Natural killer cell (primary cell): Measurements from ENCODE around the gene CARMIL1. TPM values are rescaled to one million over a fixed set of nuclear protein-coding genes. Genes with fewer than 3 reads are reported as not detected.

Source experiments
- ATAC-seq, 3 donors: fragments of 150-1000 bp in 2 of 3; fragments of 200-7000 bp in 1 of 3; cut with Tn5 transposase; 1 replicate in 1 of 3; 2 replicates in 2 of 3; pipeline ENCODE4 v1.10.0; 2021; ENCODE audit warnings: mild to moderate bottlenecking in 2 of 3, moderate library complexity in 2 of 3
- DNase-seq, 2 donors: peaks; one replicate each; pipeline versions ENCODE4 v3.0.0 to v3.0.0-alpha.2; 2013 to 2021; ENCODE audit warnings: mixed read lengths in 1 of 2
- H3K27ac ChIP-seq: one replicate; pipeline ENCODE4 v1.5.1; 2013; ENCODE audit warnings: mild to moderate bottlenecking, low read length
- H3K27me3 ChIP-seq: one replicate; pipeline ENCODE4 v1.6.1; 2013; ENCODE audit warnings: low read length; ENCODE audit not compliant: control insufficient read depth, insufficient read depth
- H3K36me3 ChIP-seq: one replicate; pipeline ENCODE4 v1.6.1; 2013; ENCODE audit warnings: low read length; ENCODE audit not compliant: control insufficient read depth, insufficient read depth
- H3K4me1 ChIP-seq: one replicate; pipeline ENCODE4 v1.6.1; 2013; ENCODE audit warnings: low read length; ENCODE audit not compliant: control insufficient read depth, insufficient read depth
- H3K4me3 ChIP-seq: one replicate; pipeline ENCODE4 v1.5.1; 2013; ENCODE audit warnings: low read length
- H3K9me3 ChIP-seq: one replicate; pipeline ENCODE4 v1.6.1; 2013; ENCODE audit warnings: low read length; ENCODE audit not compliant: control insufficient read depth, insufficient read depth
- H3K27ac Mint-ChIP-seq, 2 donors: one replicate each; pipeline ENCODE4 v1.8.0; 2022; ENCODE audit warnings: mild to moderate bottlenecking in 2 of 2, mixed read lengths in 2 of 2, moderate library complexity in 1 of 2
- H3K27me3 Mint-ChIP-seq, 2 donors: one replicate each; pipeline ENCODE4 v1.8.0; 2022; ENCODE audit warnings: low read depth in 2 of 2, mixed read lengths in 2 of 2
- H3K36me3 Mint-ChIP-seq: one replicate; pipeline ENCODE4 v1.8.0; 2022; ENCODE audit warnings: mixed read lengths
- H3K4me1 Mint-ChIP-seq, 2 donors: one replicate each; pipeline ENCODE4 v1.8.0; 2022; ENCODE audit warnings: mixed read lengths in 2 of 2
- H3K4me3 Mint-ChIP-seq: one replicate; pipeline ENCODE4 v1.8.0; 2022; ENCODE audit warnings: mild to moderate bottlenecking, moderate library complexity, mixed read lengths
- H3K9me3 Mint-ChIP-seq, 2 donors: one replicate each; pipeline ENCODE4 v1.8.0; 2022; ENCODE audit warnings: mixed read lengths in 2 of 2
- CTCF ChIP-seq: fragments of 200-600 bp; IDR thresholded peaks from one replicate; pipeline ENCODE4 v1.8.0; 2022; ENCODE audit warnings: antibody characterized with exemption
- WGBS: methylation state at CpG from one replicate; pipeline ENCODE4 v1.1.7; 2013; ENCODE audit warnings: missing lambda C conversion rate; ENCODE audit not compliant: insufficient coverage; 5-methylcytosine and 5-hydroxymethylcytosine counted together
- intact Hi-C: fragments of 100-400 bp; cut with micrococcal nuclease; formaldehyde crosslinking; loops from one replicate; pipeline ENCODE4 v1.14.2; 2022
- total RNA-seq, 4 donors: library from RNA; stranded (reverse); fragments of 120-200 nt in 1 of 4; gene quantifications; one replicate each; pipeline versions ENCODE4 v1.2.3 to v1.2.4, GENCODE V29; 2013 to 2022

The CARMIL1 gene
- total RNA-seq, 3 donors from 2014 or later (not counting 1 experiment from before 2014, with no cell fraction given): 0.25 to 1.1 (median 0.35) TPM

DNA sequence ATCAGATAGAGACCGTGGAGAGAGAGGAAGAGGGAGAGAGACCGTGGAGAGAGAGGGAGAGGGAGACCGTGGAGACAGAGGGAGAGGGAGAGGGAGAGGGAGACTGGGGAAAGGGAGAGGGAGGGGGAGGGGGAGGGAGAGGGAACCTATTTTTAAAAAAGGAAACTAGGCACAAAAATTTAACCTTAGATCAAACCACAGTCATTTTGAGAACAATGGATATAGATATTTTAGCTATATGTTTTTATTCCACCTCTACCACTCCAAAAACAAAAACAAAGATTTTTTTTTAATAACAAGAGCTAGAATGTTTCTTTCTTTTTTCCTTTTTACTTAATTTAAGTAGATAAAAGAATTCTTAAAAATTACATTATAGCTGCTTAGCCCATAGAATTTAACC, 307.8 kb downstream of the CARMIL1 start:
- Mint-ChIP-seq H3K36me3 (no peaks in the 10 kb centered on the region), H3K9me3 (no peaks in the 10 kb centered on the region), H3K27me3 (peaks cover 4 to 12% of the 10 kb centered on the region in 2 donors), H3K4me3 (no peak overlapping the region), H3K4me1 (no peaks in the 10 kb centered on the region), H3K27ac (no peak overlapping the region)
- Histone ChIP-seq H3K4me3 (no peak overlapping the region), H3K4me1 (no peaks in the 10 kb centered on the region), H3K27me3 (no peaks in the 10 kb centered on the region), H3K9me3 (no peaks in the 10 kb centered on the region), H3K36me3 (no peaks in the 10 kb centered on the region), H3K27ac (no peak overlapping the region)
- intact Hi-C loops: no loop called here
- WGBS: 94% methylated on average over 2 of the region's 3 CpGs
- TF ChIP-seq CTCF: no peak
- no peak for ATAC-seq
- DNase-seq: no peak

DNA sequence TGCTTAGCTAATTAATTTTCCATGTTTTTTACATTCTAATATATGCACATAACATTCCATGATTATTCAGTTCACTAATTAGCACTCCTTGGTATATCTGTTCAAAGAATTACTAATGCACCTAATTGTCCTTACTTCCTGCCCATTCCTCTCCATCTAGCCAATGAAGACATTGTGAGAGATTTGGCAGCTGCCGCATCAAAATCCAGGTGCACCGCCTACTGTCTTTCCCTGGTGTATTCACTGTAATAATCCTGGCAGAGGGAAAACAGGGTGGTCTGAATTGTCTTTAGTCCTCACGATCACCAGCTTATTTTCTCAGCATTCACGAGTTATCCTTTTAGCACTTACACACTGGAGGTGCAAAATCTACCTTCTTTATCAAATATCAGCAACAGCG, 311.8 kb downstream of the CARMIL1 start:
- DNase-seq (no peak), ATAC-seq (no peak)
- intact Hi-C loops: no loop called here
- Histone ChIP-seq H3K9me3 (no peaks in the 10 kb centered on the region), H3K36me3 (no peaks in the 10 kb centered on the region), H3K4me1 (no peaks in the 10 kb centered on the region), H3K4me3 (no peak overlapping the region), H3K27ac (no peak overlapping the region), H3K27me3 (no peaks in the 10 kb centered on the region)
- Mint-ChIP-seq H3K4me3 (no peak overlapping the region), H3K36me3 (no peaks in the 10 kb centered on the region), H3K9me3 (no peaks in the 10 kb centered on the region), H3K4me1 (no peaks in the 10 kb centered on the region), H3K27ac (no peak overlapping the region), H3K27me3 (peaks cover 7 to 18% of the 10 kb centered on the region in 2 donors)
- no peak for TF ChIP-seq CTCF
- WGBS: 93% methylated on average over 5 of the region's 5 CpGs

- intact Hi-C loops: no loop called here
- peaks cover 9 to 14% of the 10 kb centered on the region in 2 donors for H3K27me3 Mint-ChIP-seq
- no peaks in the 10 kb centered on the region for H3K4me1 Mint-ChIP-seq
- no peak overlapping the region for H3K4me3 ChIP-seq
- ATAC-seq: no peak
- H3K27ac ChIP-seq: no peak overlapping the region
- no peaks in the 10 kb centered on the region for H3K9me3 ChIP-seq
- H3K9me3 Mint-ChIP-seq: no peaks in the 10 kb centered on the region
- DNase-seq: no peak
- no peaks in the 10 kb centered on the region for H3K36me3 Mint-ChIP-seq
- no peak overlapping the region for H3K4me3 Mint-ChIP-seq
- no peaks in the 10 kb centered on the region for H3K27me3 ChIP-seq
- H3K27ac Mint-ChIP-seq: no peak overlapping the region
- WGBS: 58% methylated on average over 1 of the region's 2 CpGs
- H3K36me3 ChIP-seq: no peaks in the 10 kb centered on the region
- no peak for TF ChIP-seq CTCF
- H3K4me1 ChIP-seq: no peaks in the 10 kb centered on the region
Measured at GRCh38 chr6:25596928-25597818, 318.0 kb downstream of the CARMIL1 start.
